Osteoblast (primary cell): ENCODE data around the gene ARID3C. TPM values are rescaled to one million over a fixed set of nuclear protein-coding genes. Genes with fewer than 3 reads are reported as not detected.

Source experiments
- DNase-seq: peaks from one replicate; pipeline ENCODE4 v3.0.0; 2011; ENCODE audit warnings: low spot score, mixed read lengths; ENCODE audit not compliant: insufficient read length; ENCODE audit errors: missing footprints
- H2AFZ ChIP-seq: 2 replicates; pipeline ENCODE4 v1.6.0; 2011; ENCODE audit warnings: mild to moderate bottlenecking, low read length
- H3K27ac ChIP-seq: 2 replicates; pipeline ENCODE4 v1.5.1; 2011; ENCODE audit warnings: mild to moderate bottlenecking, low read depth, low read length, moderate library complexity
- H3K27me3 ChIP-seq: 2 replicates; pipeline ENCODE4 v1.6.0; 2012; ENCODE audit warnings: mild to moderate bottlenecking, control low read depth, inconsistent platforms, low read length, moderate library complexity; ENCODE audit not compliant: insufficient read depth
- H3K36me3 ChIP-seq: 2 replicates; pipeline ENCODE4 v1.5.1; 2011; ENCODE audit warnings: mild to moderate bottlenecking, low read length, control low read depth, moderate library complexity; ENCODE audit not compliant: insufficient read depth
- H3K4me1 ChIP-seq: 2 replicates; pipeline ENCODE4 v1.5.1; 2011; ENCODE audit warnings: mild to moderate bottlenecking, low read length, control low read depth, moderate library complexity; ENCODE audit not compliant: insufficient read depth
- H3K4me2 ChIP-seq: 2 replicates; pipeline ENCODE4 v1.6.0; 2011; ENCODE audit warnings: mild to moderate bottlenecking, low read length; ENCODE audit not compliant: insufficient read depth
- H3K4me3 ChIP-seq: fragments of 200-600 bp; sonication (generic); 3 replicates; pipeline ENCODE4 v1.5.1; 2012; ENCODE audit warnings: mild to moderate bottlenecking, low read length, inconsistent platforms; ENCODE audit not compliant: insufficient read depth
- H3K79me2 ChIP-seq: 2 replicates; pipeline ENCODE4 v1.6.0; 2012; ENCODE audit warnings: mild to moderate bottlenecking, low read length, control low read depth, inconsistent platforms; ENCODE audit not compliant: insufficient read depth
- H3K9me3 ChIP-seq: 2 replicates; pipeline ENCODE4 v1.5.1; 2011; ENCODE audit warnings: low read depth, low read length, control low read depth
- H4K20me1 ChIP-seq: 2 replicates; pipeline ENCODE4 v1.6.0; 2012; ENCODE audit warnings: mild to moderate bottlenecking, low read length, control low read depth; ENCODE audit not compliant: insufficient read depth
- total RNA-seq: library from RNA; depleted of rRNA; stranded (reverse); fragments of >200 nt; gene quantifications from 2 replicates; pipeline ENCODE4 v1.2.3, GENCODE V29; 2012
- TF ChIP-seq, protein P1 (sequence below): IDR thresholded peaks from 2 replicates; pipeline ENCODE4 v1.5.1; 2011; ENCODE audit warnings: mild to moderate bottlenecking, low read depth, low read length, moderate library complexity; ENCODE audit errors: extremely low read depth

The ARID3C gene
- total RNA-seq, 1 donor, result under 0.01 TPM

DNA sequence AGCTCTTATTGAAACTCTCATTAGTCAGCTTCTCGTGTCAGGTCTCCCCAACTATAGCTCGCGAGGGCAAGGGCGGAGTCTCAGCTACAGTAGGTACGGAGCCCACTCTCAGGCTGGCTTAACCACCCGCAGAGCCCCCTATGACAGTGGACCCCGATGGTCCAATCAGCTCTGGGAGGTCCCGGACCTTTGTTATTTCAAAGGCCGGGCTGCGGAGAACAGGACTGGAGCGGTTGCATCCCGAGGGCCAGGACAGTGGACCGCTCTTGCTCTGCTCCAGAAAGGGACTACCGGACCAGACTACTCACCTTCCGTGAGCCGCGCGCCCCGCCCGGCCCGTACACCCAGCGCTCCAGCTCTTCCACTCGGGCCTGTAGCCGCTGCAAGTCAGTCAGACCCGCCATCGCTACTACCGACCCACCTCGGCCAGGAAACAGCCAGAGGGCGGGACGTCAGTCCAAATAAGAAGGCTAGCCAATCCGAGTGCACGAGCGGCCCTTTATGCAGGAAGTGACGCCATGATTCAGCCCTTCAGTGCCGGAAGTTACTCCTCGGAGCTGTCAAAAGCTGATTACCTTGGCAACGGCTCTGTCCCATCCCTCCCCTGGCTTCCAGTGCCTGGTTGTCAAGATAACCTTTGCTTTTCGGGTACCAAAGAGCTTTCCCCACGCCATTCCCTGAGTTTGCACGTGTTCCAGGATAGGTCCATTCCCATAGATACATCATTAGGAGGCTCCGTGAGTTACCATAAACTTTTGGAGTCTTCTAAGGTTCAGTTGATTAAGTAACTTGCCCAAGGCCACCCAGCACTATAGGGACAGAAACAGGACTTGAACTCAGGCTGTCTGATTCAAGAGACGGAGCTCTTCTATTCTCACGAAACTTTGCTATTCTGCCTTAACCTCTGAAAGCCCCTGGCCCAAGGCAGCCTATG lies 8.5 kb downstream of the ARID3C start, which contains the start of gene DCTN3:
DCTN3 (minus strand) TSS at position 435 of the 934 bp plus-strand sequence; CDS start at position 404, 31 bp downstream.
- Histone ChIP-seq H3K9me3 (no peaks in the 10 kb centered on the region), H3K4me1 (peaks cover 10% of the 10 kb centered on the region), H4K20me1 (peaks cover 6% of the 10 kb centered on the region), H3K27me3 (peaks cover 31% of the 10 kb centered on the region), H2AFZ (peak within 1 kb of the TSS; percentile 94), H3K27ac (peak within 1 kb of the TSS; percentile 63), H3K79me2 (peaks cover 18% of the 10 kb centered on the region), H3K4me2 (peak within 1 kb of the TSS; percentile 93), H3K36me3 (peaks cover 36% of the 10 kb centered on the region), H3K4me3 (peak within 1 kb of the TSS; percentile 91)
- TF ChIP-seq, protein P1, sequence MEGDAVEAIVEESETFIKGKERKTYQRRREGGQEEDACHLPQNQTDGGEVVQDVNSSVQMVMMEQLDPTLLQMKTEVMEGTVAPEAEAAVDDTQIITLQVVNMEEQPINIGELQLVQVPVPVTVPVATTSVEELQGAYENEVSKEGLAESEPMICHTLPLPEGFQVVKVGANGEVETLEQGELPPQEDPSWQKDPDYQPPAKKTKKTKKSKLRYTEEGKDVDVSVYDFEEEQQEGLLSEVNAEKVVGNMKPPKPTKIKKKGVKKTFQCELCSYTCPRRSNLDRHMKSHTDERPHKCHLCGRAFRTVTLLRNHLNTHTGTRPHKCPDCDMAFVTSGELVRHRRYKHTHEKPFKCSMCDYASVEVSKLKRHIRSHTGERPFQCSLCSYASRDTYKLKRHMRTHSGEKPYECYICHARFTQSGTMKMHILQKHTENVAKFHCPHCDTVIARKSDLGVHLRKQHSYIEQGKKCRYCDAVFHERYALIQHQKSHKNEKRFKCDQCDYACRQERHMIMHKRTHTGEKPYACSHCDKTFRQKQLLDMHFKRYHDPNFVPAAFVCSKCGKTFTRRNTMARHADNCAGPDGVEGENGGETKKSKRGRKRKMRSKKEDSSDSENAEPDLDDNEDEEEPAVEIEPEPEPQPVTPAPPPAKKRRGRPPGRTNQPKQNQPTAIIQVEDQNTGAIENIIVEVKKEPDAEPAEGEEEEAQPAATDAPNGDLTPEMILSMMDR, result no peak
- peak; percentile 99 for DNase-seq

DNA sequence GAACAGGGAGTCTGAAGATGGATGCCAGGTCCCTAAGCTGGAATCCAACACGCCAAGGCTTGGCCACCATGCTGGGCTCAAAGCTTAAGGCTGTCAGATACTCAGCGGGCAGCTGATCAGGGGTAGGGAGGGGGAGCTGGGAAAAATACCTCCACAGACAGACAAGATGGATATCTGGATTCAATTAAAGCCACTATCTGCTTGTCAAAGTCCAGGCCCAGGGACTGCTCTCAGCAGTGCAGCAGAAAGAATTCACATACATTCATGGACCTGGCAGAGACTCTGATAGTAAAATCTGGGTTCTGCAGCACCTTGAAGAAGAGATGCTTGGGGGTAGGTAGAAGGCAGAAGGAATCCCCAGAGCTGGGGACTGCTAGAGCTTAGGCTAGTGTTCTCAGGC lies 13.7 kb downstream of the ARID3C start:
- DNase-seq, result no peak
- H3K4me3 ChIP-seq, result no peak overlapping the region
- H3K9me3 ChIP-seq, result no peaks in the 10 kb centered on the region
- H3K27ac ChIP-seq, result no peak overlapping the region
- H4K20me1 ChIP-seq, result peaks cover 6% of the 10 kb centered on the region
- H3K4me2 ChIP-seq, result no peak overlapping the region
- H3K4me1 ChIP-seq, result peaks cover 19% of the 10 kb centered on the region
- H2AFZ ChIP-seq, result no peak overlapping the region
- no peaks in the 10 kb centered on the region for H3K27me3 ChIP-seq
- peaks cover 50% of the 10 kb centered on the region for H3K36me3 ChIP-seq
- TF ChIP-seq, protein P1, result no peak
- H3K79me2 ChIP-seq, result peaks cover 28% of the 10 kb centered on the region

DNA sequence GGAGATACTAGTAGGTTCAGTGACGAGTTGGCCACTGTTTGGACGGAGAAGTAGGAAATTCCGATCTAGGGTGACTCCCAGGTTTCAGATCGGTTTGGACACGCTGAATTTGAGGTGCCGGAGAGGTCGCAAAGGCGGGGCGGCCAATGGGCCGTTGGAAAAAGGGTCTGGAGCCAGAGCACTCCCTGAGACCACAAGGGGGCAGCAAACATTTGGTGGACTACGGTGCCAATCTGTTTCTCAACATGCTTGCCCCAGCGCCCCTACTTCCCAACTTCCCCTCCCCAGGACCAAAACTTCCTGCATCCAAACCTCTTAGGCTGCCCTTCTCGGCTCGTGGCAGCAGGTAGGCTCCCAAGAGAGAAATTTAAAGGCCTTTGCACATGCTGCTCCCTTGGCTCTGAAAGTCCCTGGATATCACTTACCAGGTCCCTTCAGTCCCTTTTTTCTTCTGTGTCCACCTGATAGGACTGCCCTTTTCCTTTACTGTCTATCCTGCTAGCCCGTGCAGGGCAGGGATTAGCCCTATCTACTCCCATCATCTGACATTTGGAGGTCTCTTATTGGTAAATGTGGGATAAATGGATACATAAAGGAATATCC lies 16.0 kb downstream of the ARID3C start:
- peak overlapping the region; percentile 85 for H3K27ac ChIP-seq
- TF ChIP-seq, protein P1, result peak; percentile 93
- no peaks in the 10 kb centered on the region for H3K27me3 ChIP-seq
- H3K9me3 ChIP-seq, result no peaks in the 10 kb centered on the region
- H3K4me1 ChIP-seq, result peaks cover 12% of the 10 kb centered on the region
- peaks cover 40% of the 10 kb centered on the region for H3K36me3 ChIP-seq
- peak overlapping the region; percentile 94 for H3K4me3 ChIP-seq
- peak; percentile 94 for DNase-seq
- peaks cover 11% of the 10 kb centered on the region for H3K79me2 ChIP-seq
- H3K4me2 ChIP-seq, result peak overlapping the region; percentile 83
- H4K20me1 ChIP-seq, result no peaks in the 10 kb centered on the region
- peak overlapping the region; percentile 86 for H2AFZ ChIP-seq
